Umbilical cord (tissue), 2 donors: ENCODE data around the gene TNFRSF19. TPM values are rescaled to one million over a fixed set of nuclear protein-coding genes. Genes with fewer than 3 reads are reported as not detected.

ENCODE experiments used
- DNase-seq: peaks from one replicate; pipeline ENCODE4 v3.0.0-alpha.2; 2015; ENCODE audit warnings: low spot score
- total RNA-seq: library from RNA; depleted of rRNA; stranded (reverse); fragments of >200 nt; gene quantifications from one replicate; pipeline ENCODE4 v1.2.3, GENCODE V29; 2014; ENCODE audit warnings: low replicate concordance; ENCODE audit not compliant: insufficient read depth

TNFRSF19 gene
- total RNA-seq, 1 donor from 2014 or later: 11.8 TPM

- no peak for DNase-seq
Measured at GRCh38 chr13:23628250-23628649, 58.0 kb downstream of the TNFRSF19 start.

- DNase-seq: peak; percentile 93
Measured at GRCh38 chr13:23628765-23629565, 58.8 kb downstream of the TNFRSF19 start.

GRCh38 chr13:23629566-23630272, 59.5 kb downstream of the TNFRSF19 start:
- DNase-seq: no peak

GRCh38 chr13:23630349-23631093, 60.3 kb downstream of the TNFRSF19 start:
- no peak for DNase-seq

GRCh38 chr13:23631311-23632047, 61.3 kb downstream of the TNFRSF19 start:
- no peak for DNase-seq

GRCh38 chr13:23632048-23632582, 61.9 kb downstream of the TNFRSF19 start:
- DNase-seq: no peak

GRCh38 chr13:23632741-23633140, 62.5 kb downstream of the TNFRSF19 start:
- no peak for DNase-seq

GRCh38 chr13:23634897-23635296, 64.7 kb downstream of the TNFRSF19 start:
- DNase-seq: no peak

- no peak for DNase-seq
Measured at GRCh38 chr13:23636360-23636759, 66.1 kb downstream of the TNFRSF19 start.

- DNase-seq: peak; percentile 42
Measured at GRCh38 chr13:23637829-23638228, 67.6 kb downstream of the TNFRSF19 start.

- no peak for DNase-seq
Measured at GRCh38 chr13:23639674-23640073, 69.5 kb downstream of the TNFRSF19 start.

- DNase-seq: no peak
Measured at GRCh38 chr13:23642110-23642509, 71.9 kb downstream of the TNFRSF19 start.

- DNase-seq: no peak
Measured at GRCh38 chr13:23643338-23644125, 73.3 kb downstream of the TNFRSF19 start.

GRCh38 chr13:23644126-23644419, 73.9 kb downstream of the TNFRSF19 start:
- DNase-seq: no peak

- DNase-seq: peak; percentile 90
Measured at GRCh38 chr13:23644527-23645138, 74.4 kb downstream of the TNFRSF19 start.

- DNase-seq: no peak
Measured at GRCh38 chr13:23645851-23646250, 75.6 kb downstream of the TNFRSF19 start.

GRCh38 chr13:23651439-23651838, 81.2 kb downstream of the TNFRSF19 start:
- no peak for DNase-seq

GRCh38 chr13:23651887-23652286, 81.7 kb downstream of the TNFRSF19 start:
- no peak for DNase-seq

GRCh38 chr13:23652909-23653726, 82.9 kb downstream of the TNFRSF19 start:
- DNase-seq: no peak
